ENCODE measurements around the gene IGFN1. TPM values are rescaled to one million over a fixed set of nuclear protein-coding genes. Genes with fewer than 3 reads are reported as not detected.

IGFN1 gene
- total RNA-seq, 1 donor from 2014 or later: not detected

DNA sequence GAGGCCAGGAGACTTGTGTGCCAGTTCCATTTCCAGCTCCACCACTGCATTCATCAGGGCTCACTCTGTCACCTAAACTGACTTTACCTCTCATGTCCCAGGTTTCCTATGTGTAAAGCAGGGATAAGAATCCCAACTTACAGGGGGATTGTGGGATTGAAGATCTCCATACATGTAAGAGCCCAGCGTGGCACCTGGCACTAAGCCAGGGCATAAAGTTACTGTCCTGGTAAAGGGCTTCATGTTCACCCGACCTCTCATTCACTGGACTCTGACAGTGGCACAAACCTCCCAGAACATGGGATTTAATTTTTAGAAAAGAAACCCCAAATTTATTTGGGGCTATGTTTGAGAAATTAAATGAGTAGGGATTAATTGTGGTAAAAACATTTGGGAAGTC lies 8.9 kb upstream of the IGFN1 start:
- Mint-ChIP-seq H3K27me3 (ENCODE audit: low read depth) (peaks cover 22% of the 10 kb centered on the region), H3K4me1 (ENCODE audit: low read depth) (peaks cover 2% of the 10 kb centered on the region), H3K4me3 (ENCODE audit: low read depth) (no peak overlapping the region), H3K9me3 (no peaks in the 10 kb centered on the region), H3K27ac (no peak overlapping the region), H3K36me3 (ENCODE audit: low read depth) (no peaks in the 10 kb centered on the region)
- intact Hi-C loops (cut with micrococcal nuclease): no loop called here
- DNase-seq (ENCODE audit: low spot score): no peak

DNA sequence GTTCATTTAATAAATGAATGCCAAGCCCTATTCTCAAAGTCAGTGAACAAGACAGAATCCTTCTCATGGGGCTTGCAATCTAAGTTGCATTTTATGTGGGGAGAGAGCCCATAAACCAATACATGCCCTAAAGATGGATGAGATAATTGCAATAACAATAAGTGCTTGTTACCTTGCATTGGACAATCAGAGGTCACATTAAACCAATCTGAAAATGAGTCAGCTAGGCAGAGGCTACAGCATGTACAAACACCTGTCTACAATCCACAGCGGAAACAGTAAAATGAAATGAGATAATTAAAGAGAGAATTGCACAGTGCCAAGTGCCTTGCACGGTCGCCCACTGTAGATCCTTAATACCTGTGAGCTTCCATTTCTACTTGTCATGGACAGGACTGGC lies 7.4 kb upstream of the IGFN1 start:
- Mint-ChIP-seq H3K36me3 (ENCODE audit: low read depth) (no peaks in the 10 kb centered on the region), H3K27ac (no peak overlapping the region), H3K4me3 (ENCODE audit: low read depth) (no peak overlapping the region), H3K9me3 (no peaks in the 10 kb centered on the region), H3K27me3 (ENCODE audit: low read depth) (peaks cover 22% of the 10 kb centered on the region), H3K4me1 (ENCODE audit: low read depth) (peaks cover 2% of the 10 kb centered on the region)
- no peak for DNase-seq (ENCODE audit: low spot score)
- intact Hi-C loops (cut with micrococcal nuclease): no loop called here

DNA sequence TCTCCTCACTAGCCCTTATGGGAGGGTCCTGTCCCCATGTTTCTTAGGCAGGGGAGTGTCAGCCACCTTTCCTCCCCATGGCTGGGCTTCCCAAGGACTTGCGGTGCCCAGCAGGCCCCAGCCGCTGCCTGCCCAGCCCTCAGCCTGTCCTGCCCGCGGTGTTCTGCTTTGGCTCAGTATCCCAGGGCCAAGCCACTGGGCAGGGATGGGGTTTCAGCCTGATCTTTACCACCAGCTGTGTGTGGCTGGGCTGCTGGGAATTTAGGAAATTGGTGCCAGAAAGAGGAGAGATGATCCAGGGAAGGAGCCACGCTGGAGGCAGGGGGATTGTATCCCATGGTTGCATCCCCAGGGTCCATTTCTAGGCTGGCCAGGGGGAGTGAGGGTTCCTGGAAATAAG lies 6.9 kb upstream of the IGFN1 start:
- Mint-ChIP-seq H3K4me3 (ENCODE audit: low read depth) (no peak overlapping the region), H3K27ac (no peak overlapping the region), H3K36me3 (ENCODE audit: low read depth) (no peaks in the 10 kb centered on the region), H3K9me3 (no peaks in the 10 kb centered on the region), H3K27me3 (ENCODE audit: low read depth) (peaks cover 22% of the 10 kb centered on the region), H3K4me1 (ENCODE audit: low read depth) (peaks cover 2% of the 10 kb centered on the region)
- intact Hi-C loops (cut with micrococcal nuclease): no loop called here
- no peak for DNase-seq (ENCODE audit: low spot score)

DNA sequence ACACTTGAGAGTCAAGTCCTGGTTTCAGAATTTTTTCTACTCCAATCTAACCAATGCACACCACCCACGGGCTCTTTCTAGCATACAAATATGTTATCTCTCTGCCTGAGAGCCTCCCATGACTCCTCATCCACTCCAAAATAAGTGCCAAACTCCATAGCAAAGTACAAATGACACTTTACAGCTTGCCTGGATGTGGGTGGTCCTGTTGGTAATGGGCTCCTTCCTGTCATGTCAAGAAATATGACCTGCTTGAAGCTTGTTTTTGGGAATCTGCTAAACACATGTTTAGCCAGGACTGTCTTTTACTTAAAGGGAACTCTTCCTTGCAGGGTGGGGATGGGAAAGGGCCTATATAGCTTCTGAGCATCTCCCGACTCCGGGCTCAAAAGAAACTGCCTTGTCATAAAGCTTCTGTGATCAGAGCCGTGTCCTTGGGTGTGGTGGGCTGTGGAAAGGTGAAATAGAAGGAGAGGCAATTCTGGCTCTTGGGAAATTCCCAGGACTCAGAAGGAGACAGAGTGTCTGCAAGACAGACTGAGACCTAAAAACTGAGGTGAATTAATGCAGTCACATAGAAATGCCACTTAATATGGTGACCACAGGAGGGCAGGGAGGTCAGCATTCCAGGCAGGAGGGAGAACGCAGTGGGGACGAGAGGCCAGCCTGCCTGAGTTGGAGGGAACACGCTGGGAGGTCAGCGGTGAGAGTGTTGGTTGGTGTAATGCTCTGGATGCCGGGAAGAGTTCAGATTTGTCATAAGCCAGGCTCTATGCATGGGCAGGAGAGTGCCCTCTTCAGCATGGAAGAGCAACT lies 6.1 kb upstream of the IGFN1 start:
- intact Hi-C loops (cut with micrococcal nuclease): no loop called here
- H3K27me3 Mint-ChIP-seq (ENCODE audit: low read depth): peaks cover 24% of the 10 kb centered on the region
- H3K36me3 Mint-ChIP-seq (ENCODE audit: low read depth): no peaks in the 10 kb centered on the region
- H3K27ac Mint-ChIP-seq: no peak overlapping the region
- H3K9me3 Mint-ChIP-seq: no peaks in the 10 kb centered on the region
- no peak overlapping the region for H3K4me3 Mint-ChIP-seq (ENCODE audit: low read depth)
- DNase-seq (ENCODE audit: low spot score): no peak
- H3K4me1 Mint-ChIP-seq (ENCODE audit: low read depth): peaks cover 2% of the 10 kb centered on the region

DNA sequence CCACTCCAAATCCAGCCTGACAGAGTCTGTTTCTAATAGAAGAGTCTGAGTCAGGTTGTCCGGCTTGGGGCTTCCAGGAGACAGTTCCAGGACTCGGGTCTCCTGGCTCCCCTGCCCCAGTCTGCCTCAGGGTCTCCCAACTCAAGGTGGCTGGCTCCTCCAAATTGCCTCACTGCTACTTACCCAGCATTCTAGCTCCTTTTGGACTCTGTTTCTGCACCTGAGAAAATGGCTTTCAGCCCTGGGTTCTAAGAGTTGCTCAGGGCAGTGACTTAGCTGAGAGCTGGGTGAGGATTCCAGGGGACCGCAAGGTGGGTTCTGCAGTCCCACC lies 5.5 kb upstream of the IGFN1 start:
- H3K27ac Mint-ChIP-seq: no peak overlapping the region
- DNase-seq (ENCODE audit: low spot score): no peak
- no peaks in the 10 kb centered on the region for H3K9me3 Mint-ChIP-seq
- intact Hi-C loops (cut with micrococcal nuclease): no loop called here
- H3K4me3 Mint-ChIP-seq (ENCODE audit: low read depth): no peak overlapping the region
- peaks cover 22% of the 10 kb centered on the region for H3K27me3 Mint-ChIP-seq (ENCODE audit: low read depth)
- H3K36me3 Mint-ChIP-seq (ENCODE audit: low read depth): no peaks in the 10 kb centered on the region
- peaks cover 2% of the 10 kb centered on the region for H3K4me1 Mint-ChIP-seq (ENCODE audit: low read depth)

DNA sequence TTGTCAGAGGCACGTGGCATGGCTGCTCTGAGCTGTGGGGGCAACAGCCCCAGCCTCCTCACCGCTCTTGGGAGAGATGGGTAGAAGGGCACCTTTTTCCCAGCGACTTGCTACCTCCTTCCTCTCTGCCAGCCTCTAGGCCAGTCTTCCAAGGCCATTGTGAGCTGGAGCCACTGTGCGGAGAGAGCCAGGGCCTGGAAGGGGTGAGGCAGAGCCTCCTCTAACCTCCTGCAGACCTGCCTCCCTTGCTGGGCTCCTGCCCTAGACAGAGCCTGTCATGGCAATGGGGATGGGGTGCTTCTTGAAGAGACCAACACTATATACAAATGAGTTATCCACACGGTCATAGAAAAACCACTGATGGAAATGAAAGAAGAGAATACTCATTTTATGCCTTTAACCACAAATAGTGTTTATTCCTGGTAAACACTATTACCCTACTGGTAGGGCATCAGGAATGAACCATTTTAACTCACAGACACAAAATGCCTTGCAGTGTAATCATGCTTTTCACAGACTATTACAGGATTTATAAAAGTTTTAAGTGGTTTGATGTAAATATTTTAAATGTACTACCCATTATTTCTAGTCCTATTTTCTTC lies 5.0 kb upstream of the IGFN1 start:
- Mint-ChIP-seq H3K27me3 (ENCODE audit: low read depth) (peaks cover 23% of the 10 kb centered on the region), H3K4me1 (ENCODE audit: low read depth) (peaks cover 2% of the 10 kb centered on the region), H3K9me3 (no peaks in the 10 kb centered on the region), H3K27ac (no peak overlapping the region), H3K4me3 (ENCODE audit: low read depth) (no peak overlapping the region), H3K36me3 (ENCODE audit: low read depth) (no peaks in the 10 kb centered on the region)
- no peak for DNase-seq (ENCODE audit: low spot score)
- intact Hi-C loops (cut with micrococcal nuclease): no loop called here

DNA sequence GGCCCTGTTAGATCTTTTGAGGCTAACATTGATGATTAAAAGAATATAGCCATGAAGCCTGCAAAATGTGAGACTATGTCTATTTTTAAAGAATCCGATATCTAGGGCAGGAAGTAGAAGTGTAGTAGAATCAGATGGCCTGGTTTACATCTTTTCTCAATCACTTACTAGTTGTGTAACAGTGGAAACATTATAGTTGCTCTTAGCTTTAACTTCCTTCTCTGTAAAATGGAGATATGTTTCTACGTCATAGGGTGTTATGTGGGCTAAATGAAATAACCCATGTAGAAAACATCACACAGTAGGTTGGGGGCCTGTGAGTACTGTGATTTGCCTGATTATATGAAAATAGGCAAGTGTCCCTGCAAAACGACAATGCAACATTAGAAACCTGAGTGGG lies 4.4 kb upstream of the IGFN1 start:
- Mint-ChIP-seq H3K9me3 (no peaks in the 10 kb centered on the region), H3K4me3 (ENCODE audit: low read depth) (no peak overlapping the region), H3K27ac (no peak overlapping the region), H3K27me3 (ENCODE audit: low read depth) (peaks cover 23% of the 10 kb centered on the region), H3K4me1 (ENCODE audit: low read depth) (peaks cover 3% of the 10 kb centered on the region), H3K36me3 (ENCODE audit: low read depth) (no peaks in the 10 kb centered on the region)
- intact Hi-C loops (cut with micrococcal nuclease): no loop called here
- no peak for DNase-seq (ENCODE audit: low spot score)

DNA sequence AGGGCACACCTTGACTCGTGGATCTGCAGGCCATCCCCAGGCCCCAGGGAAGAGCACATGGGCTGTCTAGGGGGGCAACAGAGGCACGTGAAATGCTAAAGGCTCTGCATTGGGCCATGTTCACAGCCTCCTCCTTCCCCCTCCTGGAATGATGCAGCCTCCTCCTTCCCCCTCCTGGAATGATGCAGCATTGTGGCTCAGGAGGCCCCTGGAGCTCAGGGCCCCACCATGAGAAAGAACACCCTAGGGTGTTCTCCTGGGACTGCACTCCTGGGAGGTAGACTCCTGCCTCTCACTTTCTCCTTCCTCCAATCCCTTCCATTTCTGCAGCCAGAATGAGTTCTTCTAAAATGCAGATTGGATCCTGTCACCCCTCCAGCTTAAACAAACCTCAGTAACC lies 1.5 kb upstream of the IGFN1 start:
- no peaks in the 10 kb centered on the region for H3K9me3 Mint-ChIP-seq
- no peaks in the 10 kb centered on the region for H3K36me3 Mint-ChIP-seq (ENCODE audit: low read depth)
- intact Hi-C loops (cut with micrococcal nuclease): no loop called here
- no peak overlapping the region for H3K4me3 Mint-ChIP-seq (ENCODE audit: low read depth)
- peaks cover 7% of the 10 kb centered on the region for H3K4me1 Mint-ChIP-seq (ENCODE audit: low read depth)
- DNase-seq (ENCODE audit: low spot score): no peak
- H3K27me3 Mint-ChIP-seq (ENCODE audit: low read depth): peaks cover 14% of the 10 kb centered on the region
- no peak overlapping the region for H3K27ac Mint-ChIP-seq

DNA sequence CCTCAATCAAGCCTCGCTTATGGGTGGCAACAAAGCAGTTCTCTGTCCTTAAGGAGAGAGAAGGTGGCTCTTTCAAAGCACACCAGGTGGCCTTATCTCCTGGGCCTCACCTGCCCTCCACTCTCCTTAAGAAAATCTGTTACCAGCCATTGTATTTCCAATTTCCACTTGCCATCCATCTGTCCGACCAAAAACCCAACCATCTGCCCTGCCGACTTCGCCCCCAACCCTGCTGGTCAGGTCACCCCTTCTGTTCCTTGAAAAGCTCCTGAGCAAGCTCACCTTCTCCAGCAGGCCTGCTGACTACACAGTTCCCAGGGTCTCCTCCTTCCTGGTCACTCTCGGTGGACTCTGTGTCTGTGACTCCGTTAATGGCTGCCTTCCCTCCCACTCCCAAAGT lies 619 bp upstream of the IGFN1 start:
- DNase-seq (ENCODE audit: low spot score): no peak
- peaks cover 11% of the 10 kb centered on the region for H3K27me3 Mint-ChIP-seq (ENCODE audit: low read depth)
- no peaks in the 10 kb centered on the region for H3K9me3 Mint-ChIP-seq
- H3K36me3 Mint-ChIP-seq (ENCODE audit: low read depth): no peaks in the 10 kb centered on the region
- intact Hi-C loops (cut with micrococcal nuclease): no loop called here
- peaks cover 7% of the 10 kb centered on the region for H3K4me1 Mint-ChIP-seq (ENCODE audit: low read depth)
- H3K27ac Mint-ChIP-seq: no peak overlapping the region
- H3K4me3 Mint-ChIP-seq (ENCODE audit: low read depth): no peak overlapping the region

DNA sequence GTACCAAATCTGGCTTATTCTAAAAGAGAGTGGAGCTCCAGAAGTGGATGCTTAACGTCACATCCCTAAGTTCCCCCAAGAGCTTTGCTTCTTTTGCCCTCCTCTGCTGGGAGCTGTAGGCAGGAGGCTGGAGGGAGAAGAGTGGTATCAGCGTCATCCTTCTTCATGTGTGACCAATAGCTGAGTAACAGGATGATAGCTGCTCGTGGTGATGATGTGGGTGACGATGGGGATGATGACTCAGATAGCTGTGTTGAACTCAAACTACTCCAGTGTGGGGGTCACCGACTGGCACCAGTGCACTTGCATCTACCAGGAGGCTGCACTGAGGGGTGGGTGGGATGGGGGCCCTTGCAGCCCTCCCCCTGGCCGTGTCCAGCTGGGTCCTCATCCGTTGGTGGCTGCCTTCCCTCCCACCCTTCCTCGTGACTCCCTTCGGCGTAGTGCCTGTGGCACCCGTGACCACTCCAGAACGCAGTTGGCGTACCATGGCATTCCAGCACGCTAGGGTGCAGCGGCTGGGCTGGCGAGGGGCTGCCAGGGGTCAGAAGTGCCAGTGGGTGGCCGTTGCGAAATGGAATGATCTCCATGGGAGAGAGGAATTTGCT lies 1.1 kb downstream of the IGFN1 start:
- Mint-ChIP-seq H3K36me3 (ENCODE audit: low read depth) (no peaks in the 10 kb centered on the region), H3K4me1 (ENCODE audit: low read depth) (peaks cover 5% of the 10 kb centered on the region), H3K9me3 (no peaks in the 10 kb centered on the region), H3K27ac (no peak overlapping the region), H3K27me3 (ENCODE audit: low read depth) (peaks cover 11% of the 10 kb centered on the region), H3K4me3 (ENCODE audit: low read depth) (no peak overlapping the region)
- intact Hi-C loops (cut with micrococcal nuclease): no loop called here
- DNase-seq (ENCODE audit: low spot score): no peak

DNA sequence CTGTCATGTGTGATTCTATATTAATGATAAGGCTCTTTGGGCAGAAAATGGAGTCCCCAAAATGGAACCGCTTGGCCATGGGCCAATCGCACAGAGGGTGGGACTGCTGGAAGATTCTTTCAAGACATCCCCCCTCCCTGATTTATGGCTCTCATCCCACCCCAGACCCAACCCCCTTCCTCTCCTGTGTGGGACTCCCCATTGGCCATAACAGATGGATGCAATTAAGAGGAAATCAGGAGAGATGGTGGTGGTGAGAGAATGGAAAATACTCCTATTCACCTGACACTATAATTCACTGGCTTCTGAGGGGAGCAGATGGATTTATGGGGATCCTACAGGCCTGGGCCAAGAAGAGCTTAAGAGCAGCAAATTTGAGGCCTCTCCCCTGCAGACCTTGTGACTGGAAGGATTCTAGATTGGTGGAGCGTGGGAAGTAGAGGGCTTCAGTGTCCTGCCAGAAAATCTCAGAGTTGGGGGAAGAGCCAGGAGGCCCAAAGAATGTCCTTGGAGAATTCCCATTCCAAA lies 1.7 kb downstream of the IGFN1 start:
- Mint-ChIP-seq H3K9me3 (no peaks in the 10 kb centered on the region), H3K27me3 (ENCODE audit: low read depth) (peaks cover 11% of the 10 kb centered on the region), H3K4me1 (ENCODE audit: low read depth) (peaks cover 5% of the 10 kb centered on the region), H3K4me3 (ENCODE audit: low read depth) (no peak overlapping the region), H3K27ac (no peak overlapping the region), H3K36me3 (ENCODE audit: low read depth) (no peaks in the 10 kb centered on the region)
- no peak for DNase-seq (ENCODE audit: low spot score)
- intact Hi-C loops (cut with micrococcal nuclease): no loop called here

DNA sequence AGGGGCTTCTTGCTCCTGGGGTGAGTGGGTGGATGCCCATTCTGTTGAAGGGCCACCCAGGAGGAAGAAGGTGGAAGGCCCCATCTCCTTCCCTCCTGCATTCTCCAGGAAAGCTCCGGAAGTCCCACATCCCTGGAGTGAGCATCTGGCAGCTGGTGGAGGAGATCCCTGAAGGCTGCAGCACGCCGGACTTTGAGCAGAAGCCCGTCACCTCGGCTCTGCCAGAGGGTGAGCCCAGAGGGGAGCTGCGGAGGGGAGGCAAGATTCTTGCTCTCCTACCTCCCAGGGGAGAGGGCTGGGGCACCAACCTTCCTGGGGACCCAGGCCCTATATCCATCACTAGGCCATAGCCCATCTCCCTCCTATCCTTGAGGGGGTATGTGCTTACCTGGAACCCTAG lies 3.4 kb downstream of the IGFN1 start:
- Mint-ChIP-seq H3K27me3 (ENCODE audit: low read depth) (peaks cover 11% of the 10 kb centered on the region), H3K9me3 (no peaks in the 10 kb centered on the region), H3K36me3 (ENCODE audit: low read depth) (no peaks in the 10 kb centered on the region), H3K4me1 (ENCODE audit: low read depth) (peaks cover 5% of the 10 kb centered on the region), H3K27ac (no peak overlapping the region), H3K4me3 (ENCODE audit: low read depth) (no peak overlapping the region)
- intact Hi-C loops (cut with micrococcal nuclease): no loop called here
- DNase-seq (ENCODE audit: low spot score): no peak

DNA sequence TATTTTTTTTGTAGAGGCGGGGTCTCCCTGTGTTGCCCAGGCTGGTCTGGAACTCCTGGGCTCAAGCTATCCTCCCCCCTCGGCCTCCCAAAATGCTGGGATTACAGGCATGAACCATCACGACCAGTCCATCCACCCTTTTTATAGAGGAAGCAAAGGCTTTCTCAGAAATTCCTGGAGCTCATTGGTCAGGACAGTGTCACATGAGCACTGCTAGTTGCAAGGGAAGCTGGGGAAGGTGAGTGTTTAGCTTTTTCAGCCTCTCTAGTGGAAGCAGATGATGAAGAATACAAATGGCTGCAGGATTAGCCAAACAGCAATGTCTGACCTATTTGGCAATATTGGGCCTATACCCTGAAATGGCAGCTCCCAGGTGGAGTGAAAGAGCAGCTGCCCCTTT lies 8.0 kb downstream of the IGFN1 start:
- no peaks in the 10 kb centered on the region for H3K9me3 Mint-ChIP-seq
- intact Hi-C loops (cut with micrococcal nuclease): no loop called here
- no peaks in the 10 kb centered on the region for H3K27me3 Mint-ChIP-seq (ENCODE audit: low read depth)
- no peak overlapping the region for H3K27ac Mint-ChIP-seq
- DNase-seq (ENCODE audit: low spot score): no peak
- no peaks in the 10 kb centered on the region for H3K4me1 Mint-ChIP-seq (ENCODE audit: low read depth)
- H3K4me3 Mint-ChIP-seq (ENCODE audit: low read depth): no peak overlapping the region
- H3K36me3 Mint-ChIP-seq (ENCODE audit: low read depth): no peaks in the 10 kb centered on the region

Data from activated T-helper 2 cell treated with anti-CD3 and anti-CD28 coated beads, Interferon-gamma antibody, Interleukin-2, Interleukin-4, amounts not matched to agents 10 μg/mL and 5 μg/mL and 100 μg/mL, durations not matched to agents 14 hours and 24 hours and 36 hours (primary cell).